Measurements from ENCODE around the gene CTNNA3. TPM values are rescaled to one million over a fixed set of nuclear protein-coding genes. Genes with fewer than 3 reads are reported as not detected.

The CTNNA3 gene
- total RNA-seq, 1 donor from 2014 or later = 3.3 TPM

DNA sequence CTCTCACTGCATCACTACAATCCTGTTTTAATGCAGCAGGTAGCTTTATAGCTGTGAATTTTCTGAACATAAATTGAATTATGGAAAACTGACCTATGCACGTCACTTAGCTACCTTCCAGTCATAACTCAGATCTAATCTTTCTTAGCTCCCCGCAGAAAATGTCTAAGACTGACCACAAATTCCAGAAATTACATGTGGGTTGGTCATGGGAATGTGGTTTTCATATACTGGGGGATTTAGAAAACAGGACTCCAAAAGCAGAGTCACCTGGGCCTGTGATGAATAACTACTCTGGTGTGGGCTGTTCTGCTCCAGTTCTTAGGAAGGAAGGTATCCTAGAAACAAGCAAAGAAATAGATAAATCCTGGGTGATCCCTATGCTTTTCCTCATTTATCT is 948.5 kb downstream of the CTNNA3 start:
- peaks cover 2% of the 10 kb centered on the region for H3K9me3 Mint-ChIP-seq (ENCODE audit: unreplicated experiment)
- H3K27ac Mint-ChIP-seq (ENCODE audit: unreplicated experiment) = no peak overlapping the region

DNA sequence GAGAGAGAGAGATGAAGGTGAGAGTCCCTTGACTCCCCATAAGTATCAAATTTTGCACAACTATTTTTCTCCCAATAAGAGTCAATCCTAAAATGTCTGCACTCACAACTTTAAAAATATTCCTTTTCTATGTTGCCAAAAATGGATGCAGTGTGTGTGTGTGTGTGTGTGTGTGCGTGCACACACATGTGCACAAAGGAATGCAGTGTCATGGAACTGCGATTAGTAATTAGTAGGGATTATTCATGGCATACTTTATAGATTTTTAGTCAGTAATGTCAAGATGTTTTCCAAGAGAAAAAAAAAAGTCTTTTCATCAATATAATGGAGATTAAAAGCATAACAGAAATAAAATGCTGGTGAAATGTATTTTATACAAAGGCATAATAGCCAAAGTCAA is 949.3 kb downstream of the CTNNA3 start:
- Mint-ChIP-seq H3K27ac (ENCODE audit: unreplicated experiment) (no peak overlapping the region), H3K36me3 (ENCODE audit: unreplicated experiment) (no peaks in the 10 kb centered on the region), H3K4me3 (ENCODE audit: unreplicated experiment) (no peak overlapping the region), H3K9me3 (ENCODE audit: unreplicated experiment) (peaks cover 2% of the 10 kb centered on the region), H3K27me3 (ENCODE audit: unreplicated experiment) (no peaks in the 10 kb centered on the region), H3K4me1 (ENCODE audit: low read depth, unreplicated experiment) (no peaks in the 10 kb centered on the region)
- TF ChIP-seq CTCF (IDR thresholded peaks at IDR 0.05; ENCODE audit: partially characterized antibody, unreplicated experiment) = no peak
- no peak for DNase-seq

More for the DNA sequence above, 948.5 kb downstream of the CTNNA3 start:
- Mint-ChIP-seq H3K4me1 (ENCODE audit: low read depth, unreplicated experiment) (no peaks in the 10 kb centered on the region), H3K36me3 (ENCODE audit: unreplicated experiment) (no peaks in the 10 kb centered on the region), H3K4me3 (ENCODE audit: unreplicated experiment) (no peak overlapping the region), H3K27me3 (ENCODE audit: unreplicated experiment) (no peaks in the 10 kb centered on the region)
- DNase-seq = no peak
- TF ChIP-seq CTCF (IDR thresholded peaks at IDR 0.05; ENCODE audit: partially characterized antibody, unreplicated experiment) = no peak

- no peak for DNase-seq
- H3K27ac Mint-ChIP-seq (ENCODE audit: unreplicated experiment) = no peak overlapping the region
- H3K27me3 Mint-ChIP-seq (ENCODE audit: unreplicated experiment) = no peaks in the 10 kb centered on the region
- H3K4me3 Mint-ChIP-seq (ENCODE audit: unreplicated experiment) = no peak overlapping the region
- peaks cover 2% of the 10 kb centered on the region for H3K9me3 Mint-ChIP-seq (ENCODE audit: unreplicated experiment)
- no peak for TF ChIP-seq CTCF (IDR thresholded peaks at IDR 0.05; ENCODE audit: partially characterized antibody, unreplicated experiment)
- H3K4me1 Mint-ChIP-seq (ENCODE audit: low read depth, unreplicated experiment) = no peaks in the 10 kb centered on the region
- H3K36me3 Mint-ChIP-seq (ENCODE audit: unreplicated experiment) = no peaks in the 10 kb centered on the region
Measured at GRCh38 chr10:66746246-66746645, 949.7 kb downstream of the CTNNA3 start.

DNA sequence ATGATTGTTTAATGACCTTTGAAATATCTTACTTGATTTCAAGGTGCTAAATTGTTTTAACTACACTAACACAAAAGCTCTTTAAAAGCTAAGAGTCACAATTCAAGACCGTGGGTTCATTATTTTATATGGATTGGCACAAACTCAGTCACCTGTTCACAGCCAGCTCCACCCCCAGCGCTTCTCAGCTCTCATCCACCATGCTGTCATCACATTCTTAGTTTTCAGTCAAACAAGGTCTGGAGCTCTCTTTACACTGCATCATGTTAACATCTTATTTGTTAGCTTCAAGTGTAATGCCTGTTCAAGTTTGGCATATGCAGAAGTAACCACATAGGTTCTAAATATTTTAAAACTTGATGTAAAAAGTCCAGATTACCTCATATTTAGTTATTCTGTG is 951.1 kb downstream of the CTNNA3 start:
- no peak for DNase-seq
- H3K9me3 Mint-ChIP-seq (ENCODE audit: unreplicated experiment) = peaks cover 2% of the 10 kb centered on the region
- no peak for TF ChIP-seq CTCF (IDR thresholded peaks at IDR 0.05; ENCODE audit: partially characterized antibody, unreplicated experiment)
- H3K36me3 Mint-ChIP-seq (ENCODE audit: unreplicated experiment) = no peaks in the 10 kb centered on the region
- H3K4me3 Mint-ChIP-seq (ENCODE audit: unreplicated experiment) = no peak overlapping the region
- no peaks in the 10 kb centered on the region for H3K4me1 Mint-ChIP-seq (ENCODE audit: low read depth, unreplicated experiment)
- no peaks in the 10 kb centered on the region for H3K27me3 Mint-ChIP-seq (ENCODE audit: unreplicated experiment)
- H3K27ac Mint-ChIP-seq (ENCODE audit: unreplicated experiment) = no peak overlapping the region

- H3K4me3 Mint-ChIP-seq (ENCODE audit: unreplicated experiment) = no peak overlapping the region
- H3K27ac Mint-ChIP-seq (ENCODE audit: unreplicated experiment) = no peak overlapping the region
- no peaks in the 10 kb centered on the region for H3K9me3 Mint-ChIP-seq (ENCODE audit: unreplicated experiment)
- H3K36me3 Mint-ChIP-seq (ENCODE audit: unreplicated experiment) = no peaks in the 10 kb centered on the region
- no peaks in the 10 kb centered on the region for H3K27me3 Mint-ChIP-seq (ENCODE audit: unreplicated experiment)
- no peak for DNase-seq
- no peak for TF ChIP-seq CTCF (IDR thresholded peaks at IDR 0.05; ENCODE audit: partially characterized antibody, unreplicated experiment)
- no peaks in the 10 kb centered on the region for H3K4me1 Mint-ChIP-seq (ENCODE audit: low read depth, unreplicated experiment)
Measured at GRCh38 chr10:66737241-66737640, 958.8 kb downstream of the CTNNA3 start.
